Adrenal gland (tissue), 12 donors: ENCODE results near the gene TPD52L2. TPM values are rescaled to one million over a fixed set of nuclear protein-coding genes. Genes with fewer than 3 reads are reported as not detected.
A peak's percentile ranks its signal among the peaks of the same experiment; 100 is the strongest.
"Not testable (repeated sequence)": the region's sequence is repeated elsewhere in the genome, so short reads cannot be mapped to it uniquely, and the experiment has no call there.

Source experiments
- DNase-seq, 7 donors: peaks; one replicate each; pipeline ENCODE4 v3.0.0-alpha.2; 2019 to 2020
- H3K27ac ChIP-seq, 5 donors: fragments of 200-600 bp; sonication (generic) in 4 of 5; 1 replicate in 3 of 5; 2 replicates in 2 of 5; pipeline versions ENCODE4 v1.5.1 to v1.8.0; 2016 to 2020; ENCODE audit warnings: mild to moderate bottlenecking in 1 of 5
- H3K27me3 ChIP-seq: fragments of 200-600 bp; 2 replicates; pipeline ENCODE4 v1.8.0; 2021
- H3K36me3 ChIP-seq, 2 donors: fragments of 200-600 bp; replicated peaks in 1 of 2; 1 replicate in 1 of 2; 2 replicates in 1 of 2; pipeline versions ENCODE4 v1.5.1 to v1.8.0; 2018 to 2022
- H3K4me1 ChIP-seq, 2 donors: fragments of 200-600 bp; replicated peaks in 1 of 2; 1 replicate in 1 of 2; 2 replicates in 1 of 2; pipeline versions ENCODE4 v1.5.1 to v1.8.0; 2018 to 2021
- H3K4me3 ChIP-seq, 4 donors: fragments of 200-600 bp; sonication (generic) in 3 of 4; one replicate each; pipeline ENCODE4 v1.5.1; 2016 to 2018
- H3K9me3 ChIP-seq, 3 donors: fragments of 200-600 bp; sonication (generic) in 1 of 3; replicated peaks in 1 of 3; 1 replicate in 2 of 3; 2 replicates in 1 of 3; pipeline versions ENCODE4 v1.5.1 to v1.8.0; 2016 to 2021
- POLR2A ChIP-seq, 2 donors: fragments of 450-650 bp; IDR thresholded peaks; one replicate each; pipeline ENCODE4 v1.6.1; 2017; ENCODE audit warnings: antibody characterized with exemption in 2 of 2, mild to moderate bottlenecking in 2 of 2, moderate library complexity in 1 of 2
- WGBS, 4 donors: extraction: QIAGEN DNeasy Blood & Tissue Kit in 2 of 4; methylation state at CpG; one replicate each; pipeline versions ENCODE4 v1.1.5 to v1.1.7; 2013 to 2017; 5-methylcytosine and 5-hydroxymethylcytosine counted together
- intact Hi-C, 2 donors: fragments of 100-400 bp; cut with DNase I; formaldehyde crosslinking; loops; one replicate each; pipeline versions ENCODE4 v1.14.1 to v1.15.0; 2022 to 2023
- polyA plus RNA-seq, 3 donors: library from polyadenylated mRNA; stranded (reverse); fragments of 200-250 nt in 2 of 3; fragments of 350-450 nt in 1 of 3; fragmentation: Illumina TruSeq in 1 of 3; extraction: RNeasy Lipid Tissue Mini Kit (QIAGEN cat#74804) in 1 of 3; gene quantifications; one replicate each; pipeline ENCODE4 v1.2.3, GENCODE V29; 2013 to 2014
- total RNA-seq, 9 donors: library from RNA; depleted of rRNA in 4 of 9; stranded (reverse); fragments of >200 nt in 4 of 9; fragments of 120-200 nt in 1 of 9; fragmentation: NEBNext Ultra II Directional in 1 of 9; extraction: Animal tissue kit (Norgen Biotek cat#: 25700) in 1 of 9; gene quantifications; one replicate each; pipeline versions ENCODE4 v1.1.0 to v1.2.4, GENCODE V29; 2013 to 2023
- TF ChIP-seq, protein P1 (sequence below), 6 experiments: fragments of 450-650 bp in 4 of 6; fragments of 200-600 bp in 2 of 6; sonication (generic) in 1 of 6; IDR thresholded peaks; 1 replicate in 5 of 6; 2 replicates in 1 of 6; pipeline versions ENCODE4 v1.5.1 to v1.8.0; 2016 to 2021; ENCODE audit warnings: antibody characterized with exemption in 6 of 6, mild to moderate bottlenecking in 2 of 6, moderate library complexity in 1 of 6
- donor health status: healthy with polysubstance abuse.
- donor health status: Bipolar disorder and iron deficiency.
- donor health status: DM: yes; HTN: yes; CAD: no.
- donor health status: DM: no; HTN: no; CAD: no.
- donor health status: DM: no; HTN: no; CAD: no.
- donor health status: DM: yes; HTN: yes; CAD: no.

Gene TPD52L2
- total and polyA plus RNA-seq, 12 donors, result 81.9 to 125 (median 112) TPM

DNA sequence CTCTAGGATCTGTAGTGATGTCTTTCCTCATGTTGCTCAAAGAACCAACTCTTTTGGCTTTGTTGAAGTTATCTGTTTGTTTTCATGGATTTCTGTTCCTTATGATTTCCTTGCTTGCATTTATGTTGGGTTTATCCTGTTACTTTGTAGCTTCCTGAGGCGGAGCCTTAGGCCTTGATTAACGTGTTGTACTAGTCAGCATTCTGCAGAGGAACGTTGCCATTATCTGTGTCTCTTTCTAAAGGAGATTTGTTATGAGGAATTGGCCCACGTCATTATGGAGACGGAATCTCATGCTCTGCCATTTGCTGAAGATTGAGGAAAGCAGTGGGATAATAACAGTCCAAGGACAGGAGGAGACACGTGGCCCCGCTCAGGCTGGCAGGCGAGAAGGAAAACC is 61.2 kb downstream of the TPD52L2 start:
- WGBS, 4 donors, result 37 to 52% (median 44%) methylated on average over 7 to 8 of the region's 8 CpGs

DNA sequence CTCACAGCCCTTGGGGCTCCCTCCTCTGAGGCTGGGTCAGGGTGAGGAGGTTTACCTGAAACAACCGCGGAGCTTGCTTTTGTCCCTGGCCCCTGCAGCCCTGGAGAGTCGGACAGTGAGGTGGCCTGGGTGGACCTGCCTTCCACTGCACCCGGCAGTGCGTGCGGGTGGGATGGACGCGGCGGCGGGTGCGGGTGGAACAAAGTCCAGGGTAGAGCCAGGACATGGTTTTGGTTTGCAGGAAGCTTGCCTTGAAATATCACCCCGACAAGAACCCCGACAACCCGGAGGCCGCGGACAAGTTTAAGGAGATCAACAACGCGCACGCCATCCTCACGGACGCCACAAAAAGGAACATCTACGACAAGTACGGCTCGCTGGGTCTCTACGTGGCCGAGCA is 64.0 kb downstream of the TPD52L2 start:
- peaks cover 0 to 10% of the 10 kb centered on the region in 2 donors for H3K4me1 ChIP-seq
- no peak for DNase-seq
- peaks cover 0 to 57% of the 10 kb centered on the region in 2 donors for H3K36me3 ChIP-seq
- 96 to 98% (median 97%) methylated on average over 26 of the region's 26 CpGs for WGBS, 4 donors
- TF ChIP-seq, protein P1, sequence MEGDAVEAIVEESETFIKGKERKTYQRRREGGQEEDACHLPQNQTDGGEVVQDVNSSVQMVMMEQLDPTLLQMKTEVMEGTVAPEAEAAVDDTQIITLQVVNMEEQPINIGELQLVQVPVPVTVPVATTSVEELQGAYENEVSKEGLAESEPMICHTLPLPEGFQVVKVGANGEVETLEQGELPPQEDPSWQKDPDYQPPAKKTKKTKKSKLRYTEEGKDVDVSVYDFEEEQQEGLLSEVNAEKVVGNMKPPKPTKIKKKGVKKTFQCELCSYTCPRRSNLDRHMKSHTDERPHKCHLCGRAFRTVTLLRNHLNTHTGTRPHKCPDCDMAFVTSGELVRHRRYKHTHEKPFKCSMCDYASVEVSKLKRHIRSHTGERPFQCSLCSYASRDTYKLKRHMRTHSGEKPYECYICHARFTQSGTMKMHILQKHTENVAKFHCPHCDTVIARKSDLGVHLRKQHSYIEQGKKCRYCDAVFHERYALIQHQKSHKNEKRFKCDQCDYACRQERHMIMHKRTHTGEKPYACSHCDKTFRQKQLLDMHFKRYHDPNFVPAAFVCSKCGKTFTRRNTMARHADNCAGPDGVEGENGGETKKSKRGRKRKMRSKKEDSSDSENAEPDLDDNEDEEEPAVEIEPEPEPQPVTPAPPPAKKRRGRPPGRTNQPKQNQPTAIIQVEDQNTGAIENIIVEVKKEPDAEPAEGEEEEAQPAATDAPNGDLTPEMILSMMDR (IDR thresholded peaks at IDR 0.05), result no peak
- TF ChIP-seq POLR2A (IDR thresholded peaks at IDR 0.05), result no peak
- intact Hi-C loops, result no loop called here
- no peaks in the 10 kb centered on the region for H3K27me3 ChIP-seq
- no peaks in the 10 kb centered on the region for H3K9me3 ChIP-seq
- no peak overlapping the region for H3K27ac ChIP-seq
- no peak overlapping the region for H3K4me3 ChIP-seq

More for the DNA sequence above, 61.2 kb downstream of the TPD52L2 start:
- TF ChIP-seq POLR2A (IDR thresholded peaks at IDR 0.05), result peak in 1 of 2 donors; percentile 30
- TF ChIP-seq, protein P1 (IDR thresholded peaks at IDR 0.05), result no peak
- peak in 3 of 7 donors; percentile 47 to 70 (median 60) for DNase-seq
- H3K4me3 ChIP-seq, result no peak overlapping the region
- H3K27me3 ChIP-seq, result no peaks in the 10 kb centered on the region
- H3K36me3 ChIP-seq, result peaks cover 0 to 45% of the 10 kb centered on the region in 2 donors
- H3K4me1 ChIP-seq, result peaks cover 0 to 10% of the 10 kb centered on the region in 2 donors
- intact Hi-C loops, result no loop called here
- no peaks in the 10 kb centered on the region for H3K9me3 ChIP-seq
- peak overlapping the region in 4 of 5 donors; percentile 34 to 63 (median 48) for H3K27ac ChIP-seq

GRCh38 chr20:63929473-63929883 is 64.4 kb downstream of the TPD52L2 start:
- intact Hi-C loops, H3K4me3 ChIP-seq, H3K27ac ChIP-seq, H3K9me3 ChIP-seq, DNase-seq, H3K27me3 ChIP-seq, H3K4me1 ChIP-seq: not testable (repeated sequence)
- H3K36me3 ChIP-seq, result peaks cover 0 to 60% of the 10 kb centered on the region in 2 donors
- WGBS, 4 donors, result 93 to 96% (median 94%) methylated on average over 6 to 31 of the region's 31 CpGs

- no peak overlapping the region for H3K4me3 ChIP-seq
- H3K4me1 ChIP-seq, result peaks cover 0 to 6% of the 10 kb centered on the region in 2 donors
- no peak overlapping the region for H3K27ac ChIP-seq
- no peaks in the 10 kb centered on the region for H3K9me3 ChIP-seq
- no peak for TF ChIP-seq POLR2A (IDR thresholded peaks at IDR 0.05)
- TF ChIP-seq, protein P1 (IDR thresholded peaks at IDR 0.05), result no peak
- 87 to 92% (median 90%) methylated on average over 35 to 37 of the region's 37 CpGs for whole genome bisulfite sequencing, 4 donors
- no peak for DNase-seq
- peaks cover 0 to 73% of the 10 kb centered on the region in 2 donors for H3K36me3 ChIP-seq
- intact Hi-C loops, result no loop called here
- H3K27me3 ChIP-seq, result no peaks in the 10 kb centered on the region
These were observed 66.0 kb downstream of the TPD52L2 start for GRCh38 chr20:63930971-63931553.

DNA sequence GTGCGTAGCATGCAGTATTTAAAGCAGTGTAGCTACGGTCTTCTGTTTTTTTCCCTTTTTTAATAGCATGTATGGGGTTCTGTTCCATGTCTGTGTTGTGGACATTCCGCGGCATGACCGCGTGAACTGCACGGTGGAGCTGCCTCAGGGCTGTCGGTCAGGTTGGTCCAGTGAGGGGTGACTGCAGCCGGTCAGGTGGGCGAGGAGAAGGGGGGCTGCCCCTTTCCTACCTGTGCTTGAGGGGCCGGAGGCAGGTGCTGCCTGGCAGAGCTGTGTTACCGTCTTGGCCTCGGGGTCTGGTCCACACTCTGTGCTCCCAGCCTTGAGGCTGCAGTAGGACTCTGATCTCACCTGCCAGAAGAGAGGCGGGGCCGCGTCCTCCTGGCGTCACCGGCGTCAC is 66.7 kb downstream of the TPD52L2 start:
- DNase-seq, result no peak
- TF ChIP-seq, protein P1 (IDR thresholded peaks at IDR 0.05), result no peak
- TF ChIP-seq POLR2A (IDR thresholded peaks at IDR 0.05), result no peak
- peaks cover 0 to 77% of the 10 kb centered on the region in 2 donors for H3K36me3 ChIP-seq
- no peaks in the 10 kb centered on the region for H3K9me3 ChIP-seq
- intact Hi-C loops, result no loop called here
- H3K27me3 ChIP-seq, result no peaks in the 10 kb centered on the region
- 93 to 97% (median 95%) methylated on average over 13 to 19 of the region's 19 CpGs for WGBS, 4 donors
- H3K27ac ChIP-seq, result no peak overlapping the region
- peaks cover 0 to under 1% of the 10 kb centered on the region in 2 donors for H3K4me1 ChIP-seq
- no peak overlapping the region for H3K4me3 ChIP-seq
